Tibial artery (tissue), 4 donors: Measurements from ENCODE around the gene POLN.

ENCODE experiments used
- DNase-seq, 2 donors: peaks; one replicate each; pipeline ENCODE4 v3.0.0-alpha.2; 2019
- H3K27ac ChIP-seq, 2 donors: fragments of 200-600 bp; sonication (generic) in 1 of 2; 1 replicate in 1 of 2; 2 replicates in 1 of 2; pipeline ENCODE4 v1.5.1; 2018 to 2019; ENCODE audit warnings: mild to moderate bottlenecking in 1 of 2
- H3K27me3 ChIP-seq, 2 donors: fragments of 200-600 bp; sonication (generic) in 1 of 2; one replicate each; pipeline versions ENCODE4 v1.5.1 to v1.6.0; 2016 to 2019
- H3K36me3 ChIP-seq, 3 donors: fragments of 200-600 bp; sonication (generic) in 2 of 3; one replicate each; pipeline ENCODE4 v1.5.1; 2016 to 2019; ENCODE audit warnings: mild to moderate bottlenecking in 2 of 3
- H3K4me1 ChIP-seq, 4 donors: fragments of 200-600 bp; sonication (generic) in 2 of 4; 1 replicate in 3 of 4; 2 replicates in 1 of 4; pipeline ENCODE4 v1.5.1; 2016 to 2019
- H3K4me3 ChIP-seq, 2 donors: fragments of 200-600 bp; sonication (generic) in 1 of 2; 1 replicate in 1 of 2; 2 replicates in 1 of 2; pipeline ENCODE4 v1.5.1; 2018 to 2019; ENCODE audit warnings: mild to moderate bottlenecking in 2 of 2
- H3K9me3 ChIP-seq, 3 donors: fragments of 200-600 bp; sonication (generic) in 1 of 3; one replicate each; pipeline ENCODE4 v1.5.1; 2016 to 2019
- CTCF ChIP-seq, 2 experiments: fragments of 200-600 bp in 1 of 2; fragments of 450-650 bp in 1 of 2; IDR thresholded peaks; one replicate each; pipeline ENCODE4 v1.5.1; 2017 to 2019; ENCODE audit warnings: antibody characterized with exemption in 2 of 2, mild to moderate bottlenecking in 1 of 2, moderate library complexity in 1 of 2
- intact Hi-C: fragments of 100-400 bp; cut with DNase I; formaldehyde crosslinking; loops from one replicate; pipeline ENCODE4 v1.15.0; 2023; ENCODE audit warnings: low total_unique reads

POLN gene

DNA sequence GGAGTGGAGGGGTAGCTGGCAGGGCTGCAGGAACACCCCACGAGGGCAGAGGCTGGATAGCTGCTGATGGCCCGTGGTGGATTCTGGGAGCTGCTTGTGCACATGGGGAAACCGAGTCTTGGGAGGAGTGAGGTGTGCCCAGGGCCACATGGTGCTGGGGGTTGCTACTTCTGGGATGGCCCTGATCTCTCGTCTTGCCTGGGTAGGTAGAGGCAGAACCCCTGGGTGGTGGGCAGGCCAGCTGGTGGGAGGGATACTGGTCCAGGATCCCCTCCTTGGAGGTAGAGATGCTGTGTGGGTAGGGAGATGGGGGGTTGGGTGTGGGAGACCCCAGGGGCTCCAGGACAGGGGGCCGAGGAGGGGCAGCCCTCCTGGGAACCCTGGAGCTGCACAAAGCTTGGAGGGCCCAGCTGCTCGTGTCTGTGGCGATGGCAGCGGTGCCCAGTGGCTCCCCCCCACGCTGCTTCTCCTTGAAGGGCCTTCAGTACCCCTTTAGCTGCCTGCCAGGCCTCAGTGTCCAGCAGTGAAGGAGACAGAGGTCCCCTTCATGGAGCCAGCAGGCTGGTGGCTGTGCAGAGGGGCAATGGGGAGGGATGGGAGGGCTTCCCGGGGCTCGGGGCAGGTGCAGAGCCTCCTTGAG lies 179.6 kb downstream of the POLN start:
- H3K4me1 ChIP-seq, result peaks cover 0 to 24% (median 15%) of the 10 kb centered on the region in 4 donors
- intact Hi-C loops, result no loop called here
- no peak overlapping the region for H3K27ac ChIP-seq
- H3K4me3 ChIP-seq, result no peak overlapping the region
- no peak for DNase-seq
- TF ChIP-seq CTCF (IDR thresholded peaks at IDR 0.05), result no peak
- no peaks in the 10 kb centered on the region for H3K36me3 ChIP-seq
- H3K9me3 ChIP-seq, result no peaks in the 10 kb centered on the region
- H3K27me3 ChIP-seq, result peaks cover 0 to 86% of the 10 kb centered on the region in 2 donors

GRCh38 chr4:2061186-2062131 lies 180.5 kb downstream of the POLN start:
- Histone ChIP-seq H3K27me3 (peaks cover 0 to 84% of the 10 kb centered on the region in 2 donors), H3K27ac (no peak overlapping the region), H3K4me1 (peaks cover 0 to 24% (median 15%) of the 10 kb centered on the region in 4 donors), H3K9me3 (no peaks in the 10 kb centered on the region), H3K36me3 (no peaks in the 10 kb centered on the region), H3K4me3 (no peak overlapping the region)
- intact Hi-C loops, result no loop called here
- DNase-seq, result no peak
- no peak for TF ChIP-seq CTCF (IDR thresholded peaks at IDR 0.05)

- Histone ChIP-seq H3K27me3 (peaks cover 0 to 79% of the 10 kb centered on the region in 2 donors), H3K9me3 (no peaks in the 10 kb centered on the region), H3K4me3 (no peak overlapping the region), H3K4me1 (peaks cover 0 to 24% (median 15%) of the 10 kb centered on the region in 4 donors), H3K36me3 (no peaks in the 10 kb centered on the region), H3K27ac (no peak overlapping the region)
- intact Hi-C loops, result no loop called here
- no peak for DNase-seq
- no peak for TF ChIP-seq CTCF (IDR thresholded peaks at IDR 0.05)
These were observed 181.2 kb downstream of the POLN start for GRCh38 chr4:2060611-2061185.

GRCh38 chr4:2059726-2060602 lies 182.0 kb downstream of the POLN start:
- H3K36me3 ChIP-seq, result no peaks in the 10 kb centered on the region
- H3K9me3 ChIP-seq, result no peaks in the 10 kb centered on the region
- H3K27ac ChIP-seq, result no peak overlapping the region
- intact Hi-C loops, result no loop called here
- no peak for TF ChIP-seq CTCF (IDR thresholded peaks at IDR 0.05)
- peaks cover 0 to 72% of the 10 kb centered on the region in 2 donors for H3K27me3 ChIP-seq
- peaks cover 0 to 24% (median 15%) of the 10 kb centered on the region in 4 donors for H3K4me1 ChIP-seq
- H3K4me3 ChIP-seq, result peak overlapping the region in 1 of 2 donors; percentile 50
- DNase-seq, result no peak
